Hematopoietic multipotent progenitor cell treated with erythropoietin and hydrocortisone succinate and interleukin-3 and kit ligand, for 8 days (in vitro differentiated cells): Measurements from ENCODE around the gene TIMM50.

ENCODE experiments used
- DNase-seq: peaks from one replicate; pipeline ENCODE4 v3.0.0-alpha.2; 2015

TIMM50 gene

GRCh38 chr19:39502640-39503417, 22.2 kb downstream of the TIMM50 start:
- peak; percentile 77 for DNase-seq

- DNase-seq, result no peak
These were observed 25.9 kb downstream of the TIMM50 start for GRCh38 chr19:39506598-39506943.

GRCh38 chr19:39506944-39507714, 26.5 kb downstream of the TIMM50 start:
- peak; percentile 58 for DNase-seq

GRCh38 chr19:39507715-39508364, 27.2 kb downstream of the TIMM50 start:
- DNase-seq, result no peak

- DNase-seq, result no peak
These were observed 28.0 kb downstream of the TIMM50 start for GRCh38 chr19:39508629-39509028.

- no peak for DNase-seq
These were observed 28.6 kb downstream of the TIMM50 start for GRCh38 chr19:39509233-39509632.

GRCh38 chr19:39512988-39513387, 32.4 kb downstream of the TIMM50 start:
- no peak for DNase-seq

GRCh38 chr19:39514840-39515550, 34.4 kb downstream of the TIMM50 start, which contains the start of gene SELENOV:
Gene SELENOV (plus strand): TSS chr19:39515139. CDS start chr19:39515213, 74 bp downstream.
- DNase-seq, result no peak

- no peak for DNase-seq
These were observed 35.0 kb downstream of the TIMM50 start for GRCh38 chr19:39515551-39516191.

GRCh38 chr19:39516270-39516669, 35.6 kb downstream of the TIMM50 start:
- no peak for DNase-seq

GRCh38 chr19:39517432-39517831, 36.8 kb downstream of the TIMM50 start:
- no peak for DNase-seq

- DNase-seq, result no peak
These were observed 37.8 kb downstream of the TIMM50 start for GRCh38 chr19:39518458-39518857.

GRCh38 chr19:39518975-39519374, 38.3 kb downstream of the TIMM50 start:
- DNase-seq, result no peak

- no peak for DNase-seq
These were observed 40.2 kb downstream of the TIMM50 start for GRCh38 chr19:39520541-39521484.

- DNase-seq, result no peak
These were observed 43.9 kb downstream of the TIMM50 start for GRCh38 chr19:39524495-39524894.

GRCh38 chr19:39525205-39525604, 44.6 kb downstream of the TIMM50 start:
- no peak for DNase-seq

GRCh38 chr19:39531834-39532232, 51.2 kb downstream of the TIMM50 start:
- DNase-seq, result no peak

GRCh38 chr19:39532233-39533002, 51.8 kb downstream of the TIMM50 start, which contains the start of gene EID2B:
Gene EID2B (minus strand): TSS chr19:39532852. CDS start chr19:39532802, 50 bp downstream.
- peak; percentile 97 for DNase-seq

- no peak for DNase-seq
These were observed 52.4 kb downstream of the TIMM50 start for GRCh38 chr19:39533003-39533512.

- no peak for DNase-seq
These were observed 53.2 kb downstream of the TIMM50 start for GRCh38 chr19:39533791-39534190.
